ENCODE results near the gene CLDN5. TPM values are rescaled to one million over a fixed set of nuclear protein-coding genes. Genes with fewer than 3 reads are reported as not detected.
A peak's percentile ranks its signal among the peaks of the same experiment; 100 is the strongest.

CLDN5 gene
- total and polyA plus RNA-seq, 4 donors: 61.0 to 203 (median 101) TPM

GRCh38 chr22:19479355-19480172 lies 44.6 kb downstream of the CLDN5 start, which contains the start of gene CDC45:
TSS of gene CDC45 (plus strand) at chr22:19479920. CDS start at chr22:19479969, 49 bp downstream.
- H3K27ac ChIP-seq (ENCODE audit: low read depth, low read length): peak within 1 kb of the TSS; percentile 96
- H3K36me3 ChIP-seq (ENCODE audit: control insufficient read depth, insufficient read depth, low read length): peaks cover 3% of the 10 kb centered on the region
- DNase-seq (ENCODE audit: low read depth in 4 of 6, low spot score in 6 of 6): peak; percentile 97 to 100 (median 98)
- H3K4me1 ChIP-seq (ENCODE audit: control insufficient read depth, insufficient read depth, low read length): peaks cover 9% of the 10 kb centered on the region
- no peaks in the 10 kb centered on the region for H3K9me3 ChIP-seq (ENCODE audit: control insufficient read depth, insufficient read depth, low read length)
- 0% methylated on average over 44 of the region's 50 CpGs for WGBS (ENCODE audit: insufficient coverage)
- peak within 1 kb of the TSS; percentile 72 for H3K4me3 ChIP-seq (ENCODE audit: low read depth, low read length)
- H3K27me3 ChIP-seq (ENCODE audit: control insufficient read depth, insufficient read depth, low read length): no peaks in the 10 kb centered on the region

- DNase-seq (ENCODE audit: low read depth in 4 of 6, low spot score in 6 of 6): peak in 2 of 6 donors; percentile 59 to 76
- peak within 1 kb of the TSS; percentile 96 for H3K27ac ChIP-seq (ENCODE audit: low read depth, low read length)
- under 1% methylated on average over 36 of the region's 42 CpGs for WGBS (ENCODE audit: insufficient coverage)
- no peaks in the 10 kb centered on the region for H3K9me3 ChIP-seq (ENCODE audit: control insufficient read depth, insufficient read depth, low read length)
- no peaks in the 10 kb centered on the region for H3K27me3 ChIP-seq (ENCODE audit: control insufficient read depth, insufficient read depth, low read length)
- H3K36me3 ChIP-seq (ENCODE audit: control insufficient read depth, insufficient read depth, low read length): peaks cover 10% of the 10 kb centered on the region
- peak within 1 kb of the TSS; percentile 72 for H3K4me3 ChIP-seq (ENCODE audit: low read depth, low read length)
- peaks cover 9% of the 10 kb centered on the region for H3K4me1 ChIP-seq (ENCODE audit: control insufficient read depth, insufficient read depth, low read length)
Observed at GRCh38 chr22:19478901-19479354, 45.3 kb downstream of the CLDN5 start, which contains the start of gene UFD1. TSS of gene UFD1 (minus strand) at chr22:19479193. CDS start at chr22:19479085, 108 bp downstream.

GRCh38 chr22:19478045-19478900 lies 45.9 kb downstream of the CLDN5 start:
- Histone ChIP-seq H3K4me1 (ENCODE audit: control insufficient read depth, insufficient read depth, low read length) (peaks cover 9% of the 10 kb centered on the region), H3K36me3 (ENCODE audit: control insufficient read depth, insufficient read depth, low read length) (peaks cover 16% of the 10 kb centered on the region), H3K4me3 (ENCODE audit: low read depth, low read length) (peak overlapping the region; percentile 72), H3K27me3 (ENCODE audit: control insufficient read depth, insufficient read depth, low read length) (no peaks in the 10 kb centered on the region), H3K27ac (ENCODE audit: low read depth, low read length) (peak overlapping the region; percentile 15), H3K9me3 (ENCODE audit: control insufficient read depth, insufficient read depth, low read length) (no peaks in the 10 kb centered on the region)
- 0% methylated on average over 22 of the region's 31 CpGs for WGBS (ENCODE audit: insufficient coverage)
- DNase-seq (ENCODE audit: low read depth in 4 of 6, low spot score in 6 of 6): no peak

DNA sequence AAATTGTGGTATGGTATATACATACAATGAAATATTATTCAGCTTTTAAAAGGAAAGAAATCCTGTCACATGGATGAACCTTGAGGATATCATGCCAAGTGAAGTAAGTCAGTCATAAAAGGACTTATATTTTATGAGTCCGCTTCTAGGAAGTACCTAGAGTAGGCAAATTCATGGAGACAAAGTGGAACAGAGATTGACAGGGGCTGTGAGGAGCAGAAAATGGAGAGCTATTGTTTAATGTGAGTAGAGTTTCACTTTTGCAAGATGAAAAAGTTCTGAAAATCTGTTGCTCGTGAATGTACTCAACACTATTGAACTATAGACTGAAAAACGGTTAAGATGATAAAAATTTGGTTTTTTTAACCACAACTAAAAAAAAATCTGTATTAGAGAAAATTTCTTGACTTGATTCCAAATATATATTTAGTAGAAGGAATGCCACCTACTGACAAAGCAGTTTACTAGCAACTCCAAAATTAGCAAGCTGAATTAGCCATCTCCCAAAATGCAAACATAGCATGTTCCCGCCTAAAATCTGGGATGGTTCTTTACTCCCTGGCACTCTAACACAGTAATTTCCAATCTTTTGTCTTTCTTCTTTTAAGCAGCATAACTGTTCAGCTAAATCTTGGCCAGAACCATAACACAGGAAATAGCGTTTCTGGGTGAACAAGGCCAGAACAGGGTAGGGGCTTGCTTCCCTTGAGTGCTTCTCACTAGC lies 46.7 kb downstream of the CLDN5 start:
- WGBS (ENCODE audit: insufficient coverage): 47% methylated on average over 2 of the region's 5 CpGs
- H3K4me1 ChIP-seq (ENCODE audit: control insufficient read depth, insufficient read depth, low read length): peaks cover 9% of the 10 kb centered on the region
- DNase-seq (ENCODE audit: low read depth in 4 of 6, low spot score in 6 of 6): peak in 2 of 6 donors; percentile 7 to 9

DNA sequence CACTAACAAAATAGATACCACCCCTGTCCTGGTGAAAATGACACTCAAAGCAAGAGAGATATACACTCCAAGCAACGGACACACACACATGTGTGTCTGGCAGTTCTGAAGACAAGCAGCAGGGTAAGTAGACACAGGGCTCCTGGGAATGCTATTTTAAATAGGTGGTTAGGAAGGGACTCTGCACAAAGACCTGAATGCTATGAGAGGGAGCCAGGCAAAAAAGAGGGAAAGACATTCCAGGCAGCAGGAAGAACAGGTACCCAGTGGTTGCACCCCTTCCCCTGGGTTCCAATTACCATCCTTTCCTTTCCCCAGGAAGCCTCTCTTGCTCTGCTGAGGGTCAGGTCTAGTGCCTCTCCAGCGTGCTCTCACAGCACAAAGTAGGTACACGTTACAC lies 48.2 kb downstream of the CLDN5 start:
- Histone ChIP-seq H3K4me3 (ENCODE audit: low read depth, low read length) (no peak overlapping the region), H3K9me3 (ENCODE audit: control insufficient read depth, insufficient read depth, low read length) (no peaks in the 10 kb centered on the region), H3K27me3 (ENCODE audit: control insufficient read depth, insufficient read depth, low read length) (no peaks in the 10 kb centered on the region), H3K36me3 (ENCODE audit: control insufficient read depth, insufficient read depth, low read length) (peaks cover 38% of the 10 kb centered on the region), H3K4me1 (ENCODE audit: control insufficient read depth, insufficient read depth, low read length) (peaks cover 9% of the 10 kb centered on the region), H3K27ac (ENCODE audit: low read depth, low read length) (no peak overlapping the region)
- DNase-seq (ENCODE audit: low read depth in 4 of 6, low spot score in 6 of 6): no peak
- WGBS (ENCODE audit: insufficient coverage): no CpG with 5 or more reads among the region's 3 CpGs

More for the DNA sequence above, 46.7 kb downstream of the CLDN5 start:
- no peaks in the 10 kb centered on the region for H3K9me3 ChIP-seq (ENCODE audit: control insufficient read depth, insufficient read depth, low read length)
- no peaks in the 10 kb centered on the region for H3K27me3 ChIP-seq (ENCODE audit: control insufficient read depth, insufficient read depth, low read length)
- no peak overlapping the region for H3K27ac ChIP-seq (ENCODE audit: low read depth, low read length)
- H3K36me3 ChIP-seq (ENCODE audit: control insufficient read depth, insufficient read depth, low read length): peaks cover 24% of the 10 kb centered on the region
- H3K4me3 ChIP-seq (ENCODE audit: low read depth, low read length): peak overlapping the region; percentile 72

GRCh38 chr22:19473578-19473977 lies 50.6 kb downstream of the CLDN5 start:
- H3K36me3 ChIP-seq (ENCODE audit: control insufficient read depth, insufficient read depth, low read length): peaks cover 63% of the 10 kb centered on the region
- H3K9me3 ChIP-seq (ENCODE audit: control insufficient read depth, insufficient read depth, low read length): no peaks in the 10 kb centered on the region
- no peak overlapping the region for H3K27ac ChIP-seq (ENCODE audit: low read depth, low read length)
- H3K4me3 ChIP-seq (ENCODE audit: low read depth, low read length): no peak overlapping the region
- H3K27me3 ChIP-seq (ENCODE audit: control insufficient read depth, insufficient read depth, low read length): no peaks in the 10 kb centered on the region
- no peak for DNase-seq (ENCODE audit: low read depth in 4 of 6, low spot score in 6 of 6)
- peaks cover 4% of the 10 kb centered on the region for H3K4me1 ChIP-seq (ENCODE audit: control insufficient read depth, insufficient read depth, low read length)
- WGBS (ENCODE audit: insufficient coverage): 82% methylated on average over 3 of the region's 3 CpGs

Other genes starting within 250 kb of the CLDN5 start
- gene CLTCL1, start 232.7 kb downstream of the CLDN5 start, total RNA-seq: 10 to 100 TPM; 13.0 to 20.9 TPM
- gene CLTCL1, start 232.7 kb downstream of the CLDN5 start, polyA plus RNA-seq (ENCODE audit: insufficient read length in 2 of 2): 10 to 100 TPM; 12.3 to 18.5 TPM
- 10 to 100 TPM; 18.6 to 19.7 TPM for gene HIRA, start 92.7 kb downstream of the CLDN5 start, total RNA-seq
- 10 to 100 TPM; 48.0 to 50.5 TPM for gene HIRA, start 92.7 kb downstream of the CLDN5 start, polyA plus RNA-seq (ENCODE audit: insufficient read length in 2 of 2)
- 10 to 100 TPM; 20.2 to 53.8 TPM for gene MRPL40, start 91.9 kb downstream of the CLDN5 start, total RNA-seq
- 10 to 100 TPM; 33.2 to 40.5 TPM for gene MRPL40, start 91.9 kb downstream of the CLDN5 start, polyA plus RNA-seq (ENCODE audit: insufficient read length in 2 of 2)
- 10 to 100 TPM; 47.9 to 48.0 TPM for gene C22orf39, start 76.7 kb downstream of the CLDN5 start, total RNA-seq
- 10 to 100 TPM; 65.3 to 66.4 TPM for gene C22orf39, start 76.7 kb downstream of the CLDN5 start, polyA plus RNA-seq (ENCODE audit: insufficient read length in 2 of 2)
- 10 to 100 TPM; 28.9 to 51.5 TPM for gene UFD1, start 45.2 kb downstream of the CLDN5 start, total RNA-seq
- gene UFD1, start 45.2 kb downstream of the CLDN5 start, polyA plus RNA-seq (ENCODE audit: insufficient read length in 2 of 2): 10 to 100 TPM; 53.7 to 58.3 TPM
- gene CDC45, start 44.5 kb downstream of the CLDN5 start, total RNA-seq: 1 to 10 TPM; 4.0 to 7.9 TPM
- gene CDC45, start 44.5 kb downstream of the CLDN5 start, polyA plus RNA-seq (ENCODE audit: insufficient read length in 2 of 2): 1 to 10 TPM; 7.4 to 8.5 TPM
- 100 to 1,000 TPM in 1 of 2 donors, 10 to 100 TPM in 1; 82.9 to 106 TPM for gene SEPTIN5, start 190.1 kb upstream of the CLDN5 start, total RNA-seq
- 100 to 1,000 TPM; 243 to 294 TPM for gene SEPTIN5, start 190.1 kb upstream of the CLDN5 start, polyA plus RNA-seq (ENCODE audit: insufficient read length in 2 of 2)
- 10 to 100 TPM in 1 of 2 donors, 1 to 10 TPM in 1; 5.3 to 14.4 TPM for gene GP1BB, start 199.1 kb upstream of the CLDN5 start, total RNA-seq
- 10 to 100 TPM; 39.8 to 50.5 TPM for gene GP1BB, start 199.1 kb upstream of the CLDN5 start, polyA plus RNA-seq (ENCODE audit: insufficient read length in 2 of 2)
- gene TBX1, start 236.4 kb upstream of the CLDN5 start, total RNA-seq: 1 to 10 TPM in 1 of 2 donors, not detected in 1; 1.3 TPM
- gene TBX1, start 236.4 kb upstream of the CLDN5 start, polyA plus RNA-seq (ENCODE audit: insufficient read length in 2 of 2): under 1 TPM; 0.35 to 0.63 TPM

Data from spinal cord (tissue), 10 donors.